SK-N-SH (cell line): Measurements from ENCODE around the gene PLA2G6. TPM values are rescaled to one million over a fixed set of nuclear protein-coding genes. Genes with fewer than 3 reads are reported as not detected.

Experiments used
- CTCF ChIA-PET: fragments of 300-600, 350-600 bp; formaldehyde crosslinking; extraction: SDS; loops from one replicate; lab custom pipeline; 2021; lab: Yijun Ruan, JAX
- POLR2A ChIA-PET: fragments of 350-600 bp; sonication (Branson Sonifier 250); formaldehyde crosslinking; extraction: SDS; loops from one replicate; lab custom pipeline; 2020; ENCODE audit warnings: antibody characterized with exemption, inconsistent platforms; lab: Yijun Ruan, JAX
- DNase-seq: peaks from one replicate; pipeline ENCODE4 v3.0.0; 2012
- H2AFZ ChIP-seq: fragments of 200-600 bp; sonication (generic); 2 replicates; pipeline ENCODE4 v1.8.1; 2016; ENCODE audit warnings: antibody characterized with exemption, mild to moderate bottlenecking, low read depth
- H3F3A ChIP-seq: fragments of 200-600 bp; sonication (generic); replicated peaks from 2 replicates; pipeline ENCODE3; 2016; ENCODE audit warnings: antibody characterized with exemption, mild to moderate bottlenecking; ENCODE audit not compliant: insufficient read depth
- H3K27ac ChIP-seq, 2 experiments: fragments of 200-500 bp in 1 of 2; fragments of 200-600 bp in 1 of 2; sonication (Bioruptor generic) in 1 of 2; sonication (generic), shearing (Covaris generic) in 1 of 2; 2 replicates each; pipeline versions ENCODE4 v1.5.1 to v1.6.1; 2014 to 2016; ENCODE audit warnings: low read depth in 2 of 2, inconsistent platforms in 1 of 2, low read length in 1 of 2, mild to moderate bottlenecking in 1 of 2, mixed read lengths in 1 of 2
- H3K27me3 ChIP-seq: fragments of 200-600 bp; sonication (generic), shearing (Covaris generic); 2 replicates; pipeline ENCODE4 v1.6.1; 2016; ENCODE audit warnings: mixed run types; ENCODE audit not compliant: insufficient read depth
- H3K36me3 ChIP-seq, 2 experiments: fragments of 200-500 bp in 1 of 2; fragments of 200-600 bp in 1 of 2; sonication (Bioruptor generic) in 1 of 2; sonication (generic) in 1 of 2; replicated peaks in 1 of 2; 2 replicates each; pipeline versions ENCODE3 to v1.5.1; 2014 to 2016; ENCODE audit warnings: low read length in 1 of 2, mild to moderate bottlenecking in 1 of 2; ENCODE audit not compliant: insufficient read depth in 2 of 2, control insufficient read depth in 1 of 2
- H3K4me1 ChIP-seq, 2 experiments: fragments of 200-500 bp in 1 of 2; fragments of 200-600 bp in 1 of 2; sonication (Bioruptor generic) in 1 of 2; sonication (generic), shearing (Covaris generic) in 1 of 2; 2 replicates each; pipeline versions ENCODE4 v1.5.1 to v1.6.1; 2014 to 2016; ENCODE audit warnings: low read depth in 1 of 2, low read length in 1 of 2, mixed run types in 1 of 2; ENCODE audit not compliant: insufficient read depth in 2 of 2, control insufficient read depth in 1 of 2
- H3K4me2 ChIP-seq: fragments of 200-600 bp; sonication (generic), shearing (Covaris generic); 2 replicates; pipeline ENCODE4 v1.6.1; 2017; ENCODE audit warnings: mixed run types
- H3K4me3 ChIP-seq, 2 experiments: fragments of 200-500 bp in 1 of 2; fragments of 200-600 bp in 1 of 2; sonication (Bioruptor generic) in 1 of 2; sonication (generic), shearing (Covaris generic) in 1 of 2; 2 replicates each; pipeline versions ENCODE4 v1.5.1 to v1.8.1; 2014 to 2016; ENCODE audit warnings: low read depth in 2 of 2, inconsistent platforms in 1 of 2, low read length in 1 of 2, mild to moderate bottlenecking in 1 of 2, mixed read lengths in 1 of 2, moderate library complexity in 1 of 2
- H3K79me2 ChIP-seq: fragments of 200-600 bp; sonication (generic); 2 replicates; pipeline ENCODE4 v1.8.1; 2017; ENCODE audit warnings: mild to moderate bottlenecking; ENCODE audit not compliant: insufficient read depth
- H3K9ac ChIP-seq: fragments of 200-600 bp; sonication (generic); 2 replicates; pipeline ENCODE4 v1.6.1; 2017; ENCODE audit warnings: mixed run types
- H3K9me2 ChIP-seq: fragments of 200-600 bp; sonication (generic); 2 replicates; pipeline ENCODE4 v1.6.1; 2017; ENCODE audit warnings: mixed run types
- H3K9me3 ChIP-seq: fragments of 200-600 bp; sonication (generic); 2 replicates; pipeline ENCODE4 v1.6.1; 2017; ENCODE audit warnings: mixed run types, mild to moderate bottlenecking, moderate library complexity
- H4K20me1 ChIP-seq: fragments of 200-600 bp; sonication (generic); 2 replicates; pipeline ENCODE4 v1.6.1; 2017; ENCODE audit warnings: mild to moderate bottlenecking, mixed run types; ENCODE audit not compliant: insufficient read depth
- ELF1 ChIP-seq: IDR thresholded peaks from 2 replicates; pipeline ENCODE4 v1.4.0; 2012
- EZH2phosphoT487 ChIP-seq: fragments of 200-600 bp; sonication (generic); IDR thresholded peaks from 2 replicates; pipeline ENCODE4 v1.6.1; 2017; ENCODE audit warnings: low read depth, mixed run types, mild to moderate bottlenecking, antibody characterized with exemption, moderate library complexity, borderline replicate concordance
- GABPA ChIP-seq: IDR thresholded peaks from 2 replicates; pipeline ENCODE4 v1.4.0; 2012; ENCODE audit warnings: low read depth, mild to moderate bottlenecking
- MAX ChIP-seq: IDR thresholded peaks from 2 replicates; pipeline ENCODE4 v1.4.0; 2012; ENCODE audit warnings: low read depth
- MEF2A ChIP-seq: IDR thresholded peaks from 2 replicates; pipeline ENCODE4 v1.4.0; 2012; ENCODE audit warnings: low read depth, borderline replicate concordance
- MXI1 ChIP-seq: IDR thresholded peaks from 2 replicates; pipeline ENCODE4 v1.6.1; 2012; ENCODE audit warnings: mild to moderate bottlenecking, low read depth, low read length, improper control_type of control experiment
- NFIC ChIP-seq: IDR thresholded peaks from 2 replicates; pipeline ENCODE4 v1.4.0; 2012; ENCODE audit warnings: borderline replicate concordance
- POLR2AphosphoS5 ChIP-seq: IDR thresholded peaks from 2 replicates; pipeline ENCODE4 v1.6.1; 2012; ENCODE audit warnings: low read depth, low read length
- RAD21 ChIP-seq: IDR thresholded peaks from 2 replicates; pipeline ENCODE4 v1.6.1; 2012; ENCODE audit warnings: mild to moderate bottlenecking, low read length
- RCOR1 ChIP-seq: fragments of 150-350 bp; IDR thresholded peaks from 2 replicates; pipeline ENCODE4 v1.6.1; 2017; ENCODE audit warnings: antibody characterized with exemption, low read length
- RFX5 ChIP-seq: IDR thresholded peaks from 2 replicates; pipeline ENCODE4 v1.6.1; 2012; ENCODE audit warnings: mild to moderate bottlenecking, improper control_type of control experiment, low read length
- RXRA ChIP-seq: IDR thresholded peaks from 2 replicates; pipeline ENCODE4 v1.4.0; 2012; ENCODE audit warnings: low read depth, mild to moderate bottlenecking, borderline replicate concordance
- SIN3A ChIP-seq: IDR thresholded peaks from 2 replicates; pipeline ENCODE4 v1.6.1; 2012; ENCODE audit warnings: low read depth, mild to moderate bottlenecking, low read length, moderate library complexity, borderline replicate concordance
- SMC3 ChIP-seq: IDR thresholded peaks from 2 replicates; pipeline ENCODE4 v1.6.1; 2012; ENCODE audit warnings: low read depth, low read length, improper control_type of control experiment
- TAF1 ChIP-seq: IDR thresholded peaks from 2 replicates; pipeline ENCODE4 v1.6.1; 2012; ENCODE audit warnings: low read depth, mild to moderate bottlenecking, low read length, moderate library complexity, borderline replicate concordance
- TCF12 ChIP-seq: IDR thresholded peaks from 2 replicates; pipeline ENCODE4 v1.4.0; 2012
- TEAD4 ChIP-seq: IDR thresholded peaks from 2 replicates; pipeline ENCODE4 v1.4.0; 2012; ENCODE audit warnings: mild to moderate bottlenecking, borderline replicate concordance; ENCODE audit not compliant: insufficient read depth
- USF1 ChIP-seq: IDR thresholded peaks from 2 replicates; pipeline ENCODE4 v1.4.0; 2012; ENCODE audit warnings: low read depth, borderline replicate concordance
- USF2 ChIP-seq: fragments of 150-350 bp; IDR thresholded peaks from 2 replicates; pipeline ENCODE4 v1.6.1; 2017; ENCODE audit warnings: antibody characterized with exemption, low read length, low read depth, borderline replicate concordance
- YY1 ChIP-seq: IDR thresholded peaks from 2 replicates; pipeline ENCODE4 v1.4.0; 2012; ENCODE audit warnings: low read depth, mild to moderate bottlenecking
- ZBTB33 ChIP-seq: IDR thresholded peaks from 2 replicates; pipeline ENCODE4 v1.4.0; 2012; ENCODE audit warnings: low read depth, borderline replicate concordance
- WGBS: methylation state at CpG from one replicate; pipeline ENCODE4 v1.1.6; 2017; ENCODE audit warnings: low lambda C conversion rate; 5-methylcytosine and 5-hydroxymethylcytosine counted together
- polyA plus RNA-seq, 3 experiments: library from polyadenylated mRNA; depleted of rRNA; stranded (reverse); fragments of >200 nt; gene quantifications; 2 replicates each; pipeline ENCODE4 v1.2.3, GENCODE V29; 2012

PLA2G6 gene
- polyA plus RNA-seq, 1 of the 3 experiments (the other 2 are of a cell fraction), result 10.5 TPM

GRCh38 chr22:38089474-38089851 is 92.2 kb downstream of the PLA2G6 start:
- no peaks in the 10 kb centered on the region for H3K9me3 ChIP-seq
- no peak overlapping the region for H3K27ac ChIP-seq
- ChIA-PET CTCF (interaction anchor here (1.2 kb wide), 1 partner anchor 10 kb away, joined by 3 read pairs; no protein-coding TSS in a partner anchor), POLR2A (no interaction called here)
- H3K4me1 ChIP-seq, result no peaks in the 10 kb centered on the region
- TF ChIP-seq MXI1 (no peak), MEF2A (no peak), YY1 (no peak), TEAD4 (no peak), MAX (no peak), RFX5 (no peak), RAD21 (no peak), NFIC (no peak), ELF1 (no peak), ZBTB33 (no peak)
- H4K20me1 ChIP-seq, result no peaks in the 10 kb centered on the region
- no peak for DNase-seq
- H3K4me2 ChIP-seq, result no peak overlapping the region
- no peaks in the 10 kb centered on the region for H3F3A ChIP-seq
- no peaks in the 10 kb centered on the region for H3K9me2 ChIP-seq
- no peak overlapping the region for H3K4me3 ChIP-seq
- H3K27me3 ChIP-seq, result no peaks in the 10 kb centered on the region
- no peak overlapping the region for H2AFZ ChIP-seq
- H3K9ac ChIP-seq, result no peak overlapping the region
- H3K79me2 ChIP-seq, result no peaks in the 10 kb centered on the region
- WGBS, result no CpG with 5 or more reads among the region's 34 CpGs
- no peaks in the 10 kb centered on the region for H3K36me3 ChIP-seq

- no peak overlapping the region for H2AFZ ChIP-seq
- POLR2A ChIA-PET, result no interaction called here
- CTCF ChIA-PET, result interaction anchor here (1.2 kb wide), 1 partner anchor 11 kb away, joined by 3 read pairs; no protein-coding TSS in a partner anchor
- TF ChIP-seq TCF12 (no peak), USF1 (no peak), SMC3 (no peak), RXRA (no peak), SIN3A (no peak), POLR2AphosphoS5 (no peak), ELF1 (no peak), MXI1 (no peak), USF2 (no peak), RCOR1 (no peak), EZH2phosphoT487 (no peak), TAF1 (no peak), GABPA (no peak), ZBTB33 (no peak)
Measured at GRCh38 chr22:38088629-38089473, 92.8 kb downstream of the PLA2G6 start.

More at GRCh38 chr22:38088629-38089473, 92.8 kb downstream of the PLA2G6 start:
- H4K20me1 ChIP-seq, result no peaks in the 10 kb centered on the region
- no peaks in the 10 kb centered on the region for H3K9me3 ChIP-seq
- H3F3A ChIP-seq, result no peaks in the 10 kb centered on the region
- 40% methylated on average over 1 of the region's 85 CpGs for WGBS
- no peak overlapping the region for H3K4me3 ChIP-seq
- H3K36me3 ChIP-seq, result no peaks in the 10 kb centered on the region
- no peaks in the 10 kb centered on the region for H3K9me2 ChIP-seq
- H3K27ac ChIP-seq, result no peak overlapping the region
- H3K79me2 ChIP-seq, result no peaks in the 10 kb centered on the region
- DNase-seq, result peak; percentile 61
- H3K9ac ChIP-seq, result no peak overlapping the region
- no peak overlapping the region for H3K4me2 ChIP-seq
- no peaks in the 10 kb centered on the region for H3K27me3 ChIP-seq
- H3K4me1 ChIP-seq, result no peaks in the 10 kb centered on the region
